Measurements from ENCODE around the gene TMEM38A.

The TMEM38A gene

GRCh38 chr19:16628183-16628983 is 32.6 kb upstream of the TMEM38A start, which contains the start of gene MED26:
MED26 (minus strand) TSS chr19:16628204; CDS start chr19:16627943, 261 bp downstream.
- no peak for TF ChIP-seq ZNF70 (CRISPR knock-in tag; IDR thresholded peaks at IDR 0.05)
- TF ChIP-seq PATZ1 (CRISPR knock-in tag; IDR thresholded peaks at IDR 0.05; ENCODE audit: borderline replicate concordance) = 0 out of 2 replicates have a peak, but pooled peaks have one; percentile 56
- TF ChIP-seq ESRRG (CRISPR knock-in tag; IDR thresholded peaks at IDR 0.05) = peak; percentile 4; the same call in 1 of the 2 replicates
- ATAC-seq = peak; percentile 86

- TF ChIP-seq SNAI2 (CRISPR knock-in tag; IDR thresholded peaks at IDR 0.05) (0 out of 2 replicates have a peak, but pooled peaks have one; percentile 56), TCF4 (CRISPR knock-in tag; IDR thresholded peaks at IDR 0.05; ENCODE audit: borderline replicate concordance) (peak; percentile 80; the same call in 1 of the 2 replicates), GLIS3 (CRISPR knock-in tag; IDR thresholded peaks at IDR 0.05) (no peak)
- peak; percentile 58 for ATAC-seq
Observed at GRCh38 chr19:16628984-16629691, 31.8 kb upstream of the TMEM38A start.

GRCh38 chr19:16631465-16631864 is 29.5 kb upstream of the TMEM38A start:
- ATAC-seq = no peak
- TF ChIP-seq RARB (CRISPR knock-in tag; IDR thresholded peaks at IDR 0.05) (no peak), ZFP3 (CRISPR knock-in tag; IDR thresholded peaks at IDR 0.05) (no peak), ZNF8 (CRISPR knock-in tag; IDR thresholded peaks at IDR 0.05) (no peak), GLIS3 (CRISPR knock-in tag; IDR thresholded peaks at IDR 0.05) (no peak), POU6F1 (CRISPR knock-in tag; IDR thresholded peaks at IDR 0.05; ENCODE audit: borderline replicate concordance, low read depth) (no peak), CSRNP3 (CRISPR knock-in tag; IDR thresholded peaks at IDR 0.05) (no peak), ZNF565 (CRISPR knock-in tag; conservative IDR thresholded peaks at IDR 0.05; ENCODE audit: low read depth) (no peak), ESRRG (CRISPR knock-in tag; IDR thresholded peaks at IDR 0.05) (no peak), OSR1 (CRISPR knock-in tag; IDR thresholded peaks at IDR 0.05) (no peak), TSHZ2 (CRISPR knock-in tag; IDR thresholded peaks at IDR 0.05) (no peak), CSDC2 (CRISPR knock-in tag; IDR thresholded peaks at IDR 0.05) (no peak), TCF4 (CRISPR knock-in tag; IDR thresholded peaks at IDR 0.05; ENCODE audit: borderline replicate concordance) (no peak), PPARA (CRISPR knock-in tag; IDR thresholded peaks at IDR 0.05; ENCODE audit: borderline replicate concordance) (no peak)

GRCh38 chr19:16637535-16637934 is 23.4 kb upstream of the TMEM38A start:
- ATAC-seq = no peak
- TF ChIP-seq CREB5 (CRISPR knock-in tag; IDR thresholded peaks at IDR 0.05; ENCODE audit: low read depth) = no peak
- no peak for TF ChIP-seq RARB (CRISPR knock-in tag; IDR thresholded peaks at IDR 0.05)
- TF ChIP-seq ESRRG (CRISPR knock-in tag; IDR thresholded peaks at IDR 0.05) = no peak
- TF ChIP-seq CSRNP3 (CRISPR knock-in tag; IDR thresholded peaks at IDR 0.05) = no peak
